HG02588 (cell line): Measurements from ENCODE around the gene PTCD2.
A peak's percentile ranks its signal among the peaks of the same experiment; 100 is the strongest.

ENCODE experiments used
- ATAC-seq: cut with Tn5 transposase; IDR thresholded peaks from one replicate; pipeline ENCODE4 v1.9.1; 2021; ENCODE audit warnings: mild to moderate bottlenecking, moderate library complexity; ENCODE audit not compliant: unreplicated experiment

The PTCD2 gene, protein sequence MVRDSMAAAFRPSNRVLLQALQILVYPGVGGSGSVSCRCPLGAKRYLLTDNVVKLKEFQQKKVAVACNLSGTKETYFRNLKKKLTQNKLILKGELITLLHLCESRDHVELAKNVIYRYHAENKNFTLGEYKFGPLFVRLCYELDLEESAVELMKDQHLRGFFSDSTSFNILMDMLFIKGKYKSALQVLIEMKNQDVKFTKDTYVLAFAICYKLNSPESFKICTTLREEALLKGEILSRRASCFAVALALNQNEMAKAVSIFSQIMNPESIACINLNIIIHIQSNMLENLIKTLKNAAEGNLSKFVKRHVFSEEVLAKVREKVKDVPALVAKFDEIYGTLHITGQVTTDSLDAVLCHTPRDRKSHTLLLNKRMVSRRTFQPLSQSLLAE

DNA sequence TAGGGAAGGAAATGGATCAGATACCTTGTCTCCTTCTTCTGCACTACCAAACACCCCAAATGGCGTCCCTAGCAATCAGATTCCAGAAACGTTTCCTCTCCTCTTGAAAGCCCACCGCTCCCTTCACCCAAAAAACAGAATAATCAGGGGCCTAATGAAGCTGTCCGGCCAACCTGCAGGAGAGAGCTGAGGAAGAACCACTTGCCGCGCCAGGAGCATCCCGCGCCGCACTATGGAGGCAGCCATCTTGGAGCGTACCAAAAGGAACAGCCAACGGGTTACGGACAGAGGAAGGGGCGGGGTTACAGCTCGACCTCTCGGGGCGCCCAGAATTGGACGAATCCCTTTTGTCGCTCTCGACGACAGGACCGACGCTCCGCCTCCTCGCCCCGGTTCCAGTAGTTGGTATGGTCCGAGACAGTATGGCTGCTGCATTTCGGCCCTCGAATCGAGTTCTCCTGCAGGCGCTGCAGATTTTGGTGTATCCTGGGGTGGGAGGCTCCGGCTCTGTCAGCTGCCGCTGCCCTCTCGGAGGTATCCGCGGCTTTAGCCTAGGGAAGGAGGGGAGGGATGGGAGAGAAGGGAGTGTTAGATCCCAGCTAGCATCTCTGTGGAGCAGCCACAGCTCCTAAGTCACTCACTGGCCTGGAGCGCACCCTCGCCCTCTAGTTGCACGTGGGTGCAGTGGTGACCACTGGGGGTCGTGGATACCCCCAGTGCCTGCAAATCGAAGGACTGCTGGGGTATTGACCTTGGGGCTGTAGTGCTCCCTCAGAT, at the start of gene PTCD2, which contains the start of gene MRPS27:
Gene PTCD2 (plus strand): TSS at position 398 of the 777 bp plus-strand sequence. CDS start 10 bp downstream, at position 408.
Gene MRPS27 (minus strand): TSS at position 265 of the 777 bp plus-strand sequence. CDS start 19 bp downstream, at position 246.
- ATAC-seq: peak; percentile 99

DNA sequence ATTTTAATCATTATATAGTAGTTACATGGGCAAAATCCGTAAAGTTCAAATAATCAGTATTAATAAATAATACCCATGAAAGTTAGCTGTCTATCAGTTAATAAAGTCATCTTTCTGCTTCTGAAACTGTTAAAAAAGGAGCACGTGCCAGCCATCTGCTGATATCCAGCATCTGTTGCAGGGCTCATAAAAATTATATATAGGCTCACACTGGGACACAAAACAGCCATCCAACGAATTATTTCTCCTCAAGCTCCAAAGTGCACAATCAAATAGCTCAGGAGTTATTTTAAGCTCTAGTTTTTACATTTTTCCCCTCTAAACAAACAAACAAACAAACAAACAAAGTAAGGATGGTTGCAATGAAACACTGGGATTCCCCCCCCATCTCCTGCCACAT, 48.5 kb upstream of the PTCD2 start:
- no peak for ATAC-seq

DNA sequence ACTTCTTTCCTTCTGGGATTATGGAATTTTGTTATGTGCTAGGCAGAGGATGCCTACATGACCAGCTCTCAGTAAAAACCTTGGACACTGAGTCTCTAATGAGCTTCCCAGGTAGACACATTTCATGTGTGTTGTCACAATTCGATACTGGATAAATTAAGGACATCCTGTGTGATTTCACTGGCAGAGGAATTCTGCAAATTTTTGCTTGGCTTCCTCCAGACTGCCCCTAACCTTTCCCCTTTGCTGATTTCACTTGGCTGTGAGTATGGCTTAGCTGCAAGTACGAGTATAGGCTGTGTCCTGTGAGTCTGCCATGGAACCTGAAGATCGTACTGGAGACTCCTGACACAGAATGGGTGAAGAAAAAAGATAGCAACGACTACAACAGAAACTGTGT, 47.8 kb upstream of the PTCD2 start:
- ATAC-seq: no peak

DNA sequence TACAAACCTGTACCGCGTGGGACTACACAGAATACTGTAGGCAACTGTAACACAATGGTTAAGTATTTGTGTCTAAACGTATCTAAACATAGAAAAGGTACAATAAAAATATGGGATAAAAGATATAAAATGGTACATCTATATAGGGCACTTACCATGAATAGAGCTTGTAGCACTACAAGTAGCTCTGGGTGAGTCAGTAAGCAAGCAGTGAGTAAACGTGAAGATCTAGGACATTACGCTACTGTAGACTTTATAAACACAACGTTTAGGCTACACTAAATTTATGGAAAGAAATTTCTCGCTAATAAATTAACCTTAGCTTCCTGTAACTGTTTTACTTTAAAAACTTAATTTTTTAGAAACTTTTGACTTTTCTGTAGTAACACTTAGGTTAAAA, 46.6 kb upstream of the PTCD2 start:
- ATAC-seq: no peak

DNA sequence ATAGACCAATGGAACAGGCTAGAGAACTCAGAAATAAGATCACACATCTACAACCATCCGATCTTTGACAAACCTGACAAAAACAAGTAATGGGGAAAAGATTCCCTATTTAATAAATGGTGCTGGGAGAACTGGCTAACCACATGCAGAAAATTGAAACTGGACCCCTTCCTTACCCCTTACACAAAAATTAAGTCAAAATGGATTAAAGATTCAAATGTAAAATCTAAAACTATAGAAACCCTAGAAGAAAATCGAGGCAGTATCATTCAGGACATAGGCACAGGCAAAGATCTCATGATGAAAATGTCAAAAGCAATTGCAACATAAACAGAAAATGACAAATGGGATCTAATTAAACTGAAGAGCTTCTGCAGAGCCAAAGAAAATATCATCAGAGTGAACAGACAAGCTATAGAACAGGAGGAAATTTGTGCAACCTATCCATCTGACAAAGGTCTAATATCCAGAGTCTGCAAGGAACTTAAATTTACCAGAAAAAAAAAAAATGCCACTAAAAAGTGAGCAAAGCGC, 43.9 kb upstream of the PTCD2 start:
- ATAC-seq: no peak

DNA sequence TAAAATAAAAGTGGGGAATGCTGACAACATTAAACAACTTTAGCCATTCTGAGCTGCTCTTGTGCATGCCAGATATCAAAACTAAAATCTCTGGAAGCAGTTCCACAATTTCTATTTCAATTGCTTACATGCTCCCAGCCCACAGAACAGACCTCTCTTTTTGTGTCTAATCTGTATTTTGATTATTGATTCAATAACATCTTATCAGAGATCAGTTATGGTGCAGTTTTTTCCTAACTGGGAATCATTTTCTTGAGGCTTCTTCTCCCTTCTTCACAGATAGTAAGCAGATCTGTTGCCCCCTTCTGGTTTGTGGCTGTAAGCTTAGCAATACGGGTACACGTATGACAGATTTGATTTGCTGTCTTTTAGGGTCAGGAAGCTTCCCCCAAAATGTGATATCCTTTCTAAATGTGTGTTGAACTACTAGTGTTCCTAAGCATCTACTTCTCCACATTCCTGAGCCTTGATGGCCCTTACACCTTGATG, 39.5 kb upstream of the PTCD2 start:
- ATAC-seq: no peak

DNA sequence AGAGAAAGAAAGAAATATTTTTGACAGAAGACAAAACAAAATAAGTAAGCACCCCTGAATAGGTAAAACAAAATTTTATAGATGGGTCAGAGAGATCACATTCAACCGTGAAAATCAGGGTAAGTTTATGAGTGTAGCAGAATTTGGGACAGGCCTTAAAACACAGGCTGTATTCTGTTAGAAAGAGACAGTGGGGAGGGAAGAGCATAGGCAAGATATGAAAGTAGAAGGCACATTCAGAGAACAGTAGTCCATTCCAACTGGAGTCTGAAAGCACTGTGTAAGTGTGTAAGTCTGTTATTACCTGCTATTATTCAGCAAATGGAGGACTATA, 38.8 kb upstream of the PTCD2 start:
- ATAC-seq: no peak

DNA sequence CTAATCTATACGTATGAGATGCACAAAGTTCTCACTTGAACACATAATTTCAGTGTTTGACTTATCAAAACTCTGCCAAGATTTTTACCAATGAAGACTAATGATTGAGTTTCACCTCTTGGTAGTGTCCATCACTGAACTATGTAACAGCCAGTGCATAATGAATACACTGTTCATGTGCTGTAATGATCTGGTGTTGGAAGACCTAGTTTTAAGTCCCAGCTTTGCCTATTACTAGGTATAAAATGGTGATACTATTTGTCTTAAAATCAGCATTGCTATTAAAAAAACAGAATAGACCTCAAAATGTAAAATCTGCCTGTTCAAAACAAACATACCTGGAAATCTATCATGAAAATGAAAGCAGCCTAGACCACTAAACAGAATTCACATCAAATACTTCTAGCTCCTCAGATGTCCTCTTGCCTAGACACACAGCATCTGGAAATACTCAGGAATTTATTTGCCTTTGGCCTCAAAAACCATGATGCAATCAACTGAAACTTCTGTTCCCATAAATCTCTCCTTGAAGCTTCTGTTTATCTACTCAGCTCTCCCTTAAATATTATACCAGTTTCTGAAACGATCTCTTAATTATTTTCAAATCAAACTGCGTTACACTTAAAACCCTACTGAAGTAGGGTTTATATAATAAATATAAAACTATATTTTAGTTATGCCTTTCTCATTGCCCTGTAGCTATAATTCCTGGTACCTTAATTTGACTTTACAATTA, 38.2 kb upstream of the PTCD2 start:
- no peak for ATAC-seq

DNA sequence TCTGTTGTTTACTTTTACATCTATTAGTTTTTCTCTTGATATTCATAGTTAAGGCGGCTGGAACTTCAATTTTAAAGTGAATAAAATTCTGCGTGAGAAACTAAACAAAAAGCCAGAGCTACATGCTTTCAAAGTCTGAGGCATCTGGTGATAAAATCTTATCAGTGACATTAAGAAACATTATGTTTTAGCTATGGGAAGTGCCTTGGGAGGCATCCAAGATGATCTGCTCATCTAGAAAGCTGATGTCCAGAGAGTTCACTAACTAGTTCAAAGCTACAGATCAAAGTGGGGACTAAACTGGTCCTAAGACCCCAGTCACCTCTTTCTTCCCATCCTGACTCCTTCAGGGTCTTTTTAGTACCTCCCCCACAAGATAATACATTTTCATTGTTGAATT, 37.3 kb upstream of the PTCD2 start:
- ATAC-seq: no peak

DNA sequence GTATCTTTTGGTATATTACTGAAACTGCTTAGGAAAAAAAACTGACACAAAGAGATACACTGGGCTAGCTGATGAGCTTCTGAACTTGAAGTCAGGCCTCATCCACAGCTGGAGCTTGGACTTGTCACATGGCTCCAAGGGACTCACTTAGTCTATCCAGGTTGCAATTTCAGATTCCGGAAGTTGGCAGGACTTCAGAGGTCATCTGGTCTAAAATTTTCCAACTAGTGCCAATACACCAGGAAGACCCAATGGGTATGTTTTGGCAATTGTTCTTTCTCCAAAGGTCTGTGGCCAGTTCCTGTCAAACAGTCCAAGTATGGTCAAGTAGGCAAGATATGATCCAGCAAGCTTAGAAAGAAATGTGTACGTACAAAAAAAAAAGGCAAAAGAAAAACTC, 36.8 kb upstream of the PTCD2 start:
- no peak for ATAC-seq

DNA sequence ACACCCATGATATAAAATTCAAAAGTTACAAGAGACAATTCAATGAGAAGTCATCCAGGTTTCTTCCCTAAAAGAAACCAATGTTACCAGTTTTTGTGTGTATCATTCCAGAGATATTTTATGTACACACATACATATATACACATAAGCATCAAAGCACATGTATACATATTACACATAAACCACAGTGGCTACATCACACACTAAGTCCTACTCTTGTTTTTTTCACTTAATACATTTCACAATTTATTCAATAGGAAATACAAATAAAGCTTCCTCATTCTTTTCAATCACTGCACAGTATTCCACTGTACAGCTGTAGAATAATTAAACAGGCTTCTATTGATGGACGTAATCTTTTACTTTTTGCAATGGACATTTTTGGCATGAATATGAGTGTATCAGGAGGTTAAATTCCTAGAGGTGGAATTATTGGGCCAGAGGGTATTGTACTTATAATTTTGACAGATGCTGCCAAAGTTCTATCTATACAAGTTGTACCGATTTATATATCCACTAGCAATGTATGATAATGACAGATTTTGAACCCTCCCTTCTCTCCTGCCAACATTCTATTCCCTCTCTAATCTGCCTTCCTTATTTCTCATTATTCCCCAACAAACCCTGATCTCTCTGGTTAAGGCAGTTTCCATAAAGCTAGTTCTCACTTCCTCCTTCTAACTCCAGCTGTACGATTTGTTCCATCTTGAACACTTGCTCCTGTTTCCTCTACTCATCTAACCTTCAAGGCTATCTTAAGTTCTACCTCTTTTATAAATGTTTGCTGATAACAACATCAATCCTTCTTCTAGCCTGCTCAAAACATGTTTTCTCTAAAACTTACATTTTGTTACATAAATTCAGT, 35.4 kb upstream of the PTCD2 start:
- no peak for ATAC-seq

DNA sequence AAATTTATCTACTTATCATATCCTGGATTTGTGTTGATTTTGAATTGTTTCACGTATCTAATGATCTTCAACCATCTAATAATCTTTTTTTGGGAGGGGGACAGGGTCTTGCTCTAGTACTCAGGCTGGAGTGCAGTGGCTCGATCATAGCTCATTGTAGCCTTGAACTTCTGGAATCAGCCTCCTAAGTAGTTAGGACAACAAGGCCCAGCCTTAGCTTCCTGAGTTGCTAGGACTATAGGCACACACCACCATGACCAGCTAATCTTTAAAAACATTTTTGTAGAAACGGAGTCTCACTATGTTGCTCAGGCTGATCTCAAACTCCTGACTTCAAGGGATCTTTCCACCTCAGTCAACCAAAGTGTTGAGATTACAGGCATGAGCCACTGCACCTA, 34.8 kb upstream of the PTCD2 start:
- ATAC-seq: no peak

DNA sequence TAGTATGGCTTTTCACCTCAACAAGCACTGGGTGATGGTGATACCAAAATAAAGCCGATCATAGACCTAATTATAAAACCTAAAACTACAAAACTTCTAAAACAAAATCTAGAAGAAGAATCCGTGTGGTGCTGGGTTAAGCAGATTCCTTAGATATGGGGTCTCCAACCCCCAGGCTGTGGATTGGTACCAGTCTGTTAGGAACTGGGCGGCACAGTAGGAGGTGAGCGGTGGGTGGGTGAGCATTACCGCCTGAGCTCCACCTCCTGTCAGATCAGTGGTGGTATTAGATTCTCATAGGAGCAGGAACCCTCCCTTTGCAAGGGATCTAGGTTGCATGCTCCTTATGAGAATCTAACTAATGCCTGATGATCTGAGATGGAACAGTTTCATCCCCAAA, 33.4 kb upstream of the PTCD2 start:
- ATAC-seq: no peak

DNA sequence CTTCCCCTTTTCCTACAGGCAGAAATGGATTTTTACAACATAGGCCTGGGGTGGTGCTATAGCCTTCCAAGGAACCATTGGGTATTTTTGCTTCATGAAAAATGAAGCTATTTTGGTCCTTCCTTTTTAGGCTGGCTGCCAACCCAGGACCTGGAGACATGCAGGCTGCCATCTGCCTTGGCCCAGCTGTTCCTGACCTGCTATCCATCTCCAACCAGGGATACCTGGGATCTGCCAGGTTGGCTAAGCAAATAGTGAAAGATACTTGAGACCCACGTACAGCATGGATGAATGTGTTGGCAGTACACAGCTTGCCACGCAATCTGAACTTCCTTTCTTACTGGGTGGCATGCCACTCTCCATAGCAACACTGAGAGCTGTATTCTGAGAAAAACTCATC, 31.2 kb upstream of the PTCD2 start:
- no peak for ATAC-seq

DNA sequence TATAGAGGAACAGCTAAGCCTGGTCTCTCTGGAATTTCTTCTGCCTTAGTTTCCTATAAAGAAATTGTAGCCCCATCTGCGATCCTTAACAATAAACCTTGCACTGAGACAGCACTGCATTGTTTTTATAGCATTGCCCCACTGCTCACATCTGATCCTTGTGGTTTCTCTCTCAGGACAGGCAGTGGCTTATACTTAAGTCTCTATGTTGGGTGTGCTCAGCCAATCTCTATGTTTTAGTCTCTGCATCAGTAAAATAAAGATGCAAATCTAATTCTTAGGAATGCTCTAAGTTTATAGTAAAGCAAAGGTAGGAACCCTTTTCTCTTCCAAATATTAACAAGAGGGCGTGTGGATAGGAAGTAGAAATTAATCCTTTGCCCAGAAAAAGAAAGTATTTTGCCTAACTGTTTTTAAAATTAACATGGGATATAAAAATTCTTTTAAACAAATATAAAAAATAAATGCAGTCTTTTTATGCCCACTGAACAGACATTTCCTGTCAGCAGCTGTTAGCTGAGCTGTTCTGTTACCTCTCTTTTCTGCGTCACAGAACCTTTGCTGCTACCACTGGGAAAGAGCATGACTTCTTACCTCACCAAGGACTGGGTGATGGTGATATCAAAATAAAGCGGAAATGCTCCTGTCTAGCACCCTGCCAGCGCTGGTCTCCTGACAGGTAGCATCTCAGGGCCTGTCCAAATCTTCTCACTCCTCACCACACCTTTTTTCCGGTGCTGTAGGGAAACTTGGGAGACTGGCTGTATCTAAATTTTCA, 29.6 kb upstream of the PTCD2 start:
- no peak for ATAC-seq

DNA sequence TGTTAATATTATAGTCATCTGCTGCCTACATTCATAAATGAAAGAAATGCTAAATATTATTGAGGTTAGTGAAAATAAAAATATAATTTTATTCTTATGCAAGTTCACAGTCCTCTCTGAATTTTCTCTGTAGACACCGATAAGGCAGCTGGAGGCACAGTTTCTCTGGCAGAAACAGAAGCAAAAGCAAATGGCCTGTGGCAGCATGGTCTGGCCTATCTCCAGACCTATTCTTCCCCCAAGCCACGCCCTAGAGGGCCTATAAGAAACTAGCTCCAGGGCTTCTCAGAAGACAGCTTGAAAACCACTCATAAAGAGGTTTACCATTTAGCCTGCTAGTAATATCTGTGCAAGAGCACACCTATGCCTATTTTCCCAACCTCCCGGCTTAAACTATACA, 28.6 kb upstream of the PTCD2 start:
- no peak for ATAC-seq

DNA sequence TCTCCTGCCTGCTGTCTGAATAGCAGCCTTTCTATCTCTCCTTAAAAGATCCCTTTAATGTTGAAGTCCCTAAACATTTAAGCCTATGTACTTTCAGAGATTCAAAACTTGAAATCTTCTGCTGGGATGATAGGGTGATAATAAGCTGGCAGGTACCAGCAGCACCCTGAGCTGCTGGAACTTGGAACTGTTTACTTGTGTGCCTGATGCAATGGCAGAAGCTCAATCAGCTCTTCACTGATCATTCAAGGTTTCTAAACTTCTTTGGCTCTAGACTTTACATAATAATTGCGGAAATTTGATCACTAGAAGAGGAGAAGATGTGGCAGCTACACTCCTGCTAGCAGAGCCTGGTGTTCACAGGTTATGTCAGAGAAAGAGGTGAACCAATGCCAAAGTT, 27.8 kb upstream of the PTCD2 start:
- no peak for ATAC-seq

DNA sequence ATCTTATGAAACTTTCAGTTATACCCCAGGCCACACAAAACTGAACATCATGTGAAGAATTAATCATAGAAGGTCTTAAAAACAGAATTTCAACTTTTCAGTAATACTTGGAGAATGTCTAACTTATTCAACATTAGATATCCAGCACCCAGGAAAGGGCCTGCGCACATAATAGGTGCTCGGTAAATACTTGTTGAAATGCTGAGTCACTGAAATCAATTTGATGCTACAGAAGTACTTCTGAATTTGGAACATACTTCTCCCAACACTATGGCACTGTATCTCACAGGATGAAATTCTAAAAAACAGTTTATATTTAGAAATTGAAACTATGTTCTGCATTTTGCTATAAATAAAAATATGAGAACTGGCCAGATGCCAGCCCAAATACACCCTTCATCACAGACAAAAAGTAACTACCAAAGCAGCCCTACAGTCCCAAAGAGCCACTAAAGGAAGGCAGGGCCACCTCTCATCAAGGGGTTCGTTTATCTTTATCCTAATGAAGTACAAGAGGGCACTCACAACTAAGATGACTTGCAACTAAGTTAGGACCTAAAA, 26.6 kb upstream of the PTCD2 start:
- ATAC-seq: no peak

DNA sequence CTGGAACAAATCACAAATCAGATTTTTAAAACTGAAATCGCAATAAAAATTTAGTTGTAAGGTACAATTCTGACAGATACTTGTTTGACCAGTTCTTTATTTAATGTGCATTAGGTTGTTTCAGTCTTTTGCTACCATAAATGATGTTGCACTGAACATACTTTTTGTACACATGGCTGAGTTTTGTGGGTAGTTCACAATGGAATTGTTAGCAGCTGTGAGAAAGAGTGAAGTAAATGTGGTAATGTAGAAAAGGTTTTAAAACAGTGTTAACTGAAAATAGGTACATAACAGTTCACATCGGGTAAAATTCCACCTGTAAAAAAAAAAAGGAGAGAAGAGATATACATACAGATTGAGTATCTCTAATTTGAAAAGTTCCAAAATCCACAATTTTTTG, 25.7 kb upstream of the PTCD2 start:
- no peak for ATAC-seq
